MM.1S (cell line): ENCODE measurements around the gene ACKR3.

Source experiments
- CTCF ChIP-seq: fragments of 300-600 bp; sonication (generic); IDR thresholded peaks from 2 replicates; pipeline ENCODE4 v1.5.1; 2016; ENCODE audit warnings: antibody characterized with exemption, low read length, mixed read lengths
- EZH2 ChIP-seq: fragments of 300-600 bp; sonication (generic); optimal IDR thresholded peaks from 2 replicates; pipeline ENCODE3; 2017; ENCODE audit warnings: low read depth, mild to moderate bottlenecking, antibody characterized with exemption, low read length, mixed read lengths
- EZH2phosphoT487 ChIP-seq: fragments of 300-600 bp; sonication (generic); IDR thresholded peaks from 2 replicates; pipeline ENCODE4 v1.6.1; 2018; ENCODE audit warnings: antibody characterized with exemption, low read length

GRCh38 chr2:236531195-236531594 lies 38.4 kb upstream of the ACKR3 start:
- TF ChIP-seq CTCF = no peak
- TF ChIP-seq EZH2 = no peak
- no peak for TF ChIP-seq EZH2phosphoT487
